ENCODE measurements around the gene RABGAP1L.
"Not testable (repeated sequence)": the region's sequence is repeated elsewhere in the genome, so short reads cannot be mapped to it uniquely, and the experiment has no call there.

RABGAP1L gene

DNA sequence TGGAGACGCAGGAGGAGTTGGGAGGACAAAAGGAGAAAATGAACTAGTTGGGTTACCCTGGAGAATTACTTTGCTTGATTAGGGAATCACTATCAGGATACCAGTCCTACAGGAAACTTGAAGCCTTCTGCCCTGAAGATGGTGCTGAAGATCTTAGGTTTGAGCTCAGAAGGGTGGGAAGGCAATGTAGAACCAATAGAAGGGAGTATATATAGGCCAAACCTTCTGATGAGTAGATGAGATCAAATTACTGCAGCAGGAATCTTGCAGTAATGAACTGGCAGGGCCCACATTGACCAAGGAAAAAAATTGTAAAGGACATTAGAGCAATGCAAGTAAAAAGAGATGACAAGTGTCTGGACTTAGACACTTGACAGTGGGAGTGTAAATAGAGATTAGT lies 724.1 kb downstream of the RABGAP1L start:
- TF ChIP-seq, protein P1, sequence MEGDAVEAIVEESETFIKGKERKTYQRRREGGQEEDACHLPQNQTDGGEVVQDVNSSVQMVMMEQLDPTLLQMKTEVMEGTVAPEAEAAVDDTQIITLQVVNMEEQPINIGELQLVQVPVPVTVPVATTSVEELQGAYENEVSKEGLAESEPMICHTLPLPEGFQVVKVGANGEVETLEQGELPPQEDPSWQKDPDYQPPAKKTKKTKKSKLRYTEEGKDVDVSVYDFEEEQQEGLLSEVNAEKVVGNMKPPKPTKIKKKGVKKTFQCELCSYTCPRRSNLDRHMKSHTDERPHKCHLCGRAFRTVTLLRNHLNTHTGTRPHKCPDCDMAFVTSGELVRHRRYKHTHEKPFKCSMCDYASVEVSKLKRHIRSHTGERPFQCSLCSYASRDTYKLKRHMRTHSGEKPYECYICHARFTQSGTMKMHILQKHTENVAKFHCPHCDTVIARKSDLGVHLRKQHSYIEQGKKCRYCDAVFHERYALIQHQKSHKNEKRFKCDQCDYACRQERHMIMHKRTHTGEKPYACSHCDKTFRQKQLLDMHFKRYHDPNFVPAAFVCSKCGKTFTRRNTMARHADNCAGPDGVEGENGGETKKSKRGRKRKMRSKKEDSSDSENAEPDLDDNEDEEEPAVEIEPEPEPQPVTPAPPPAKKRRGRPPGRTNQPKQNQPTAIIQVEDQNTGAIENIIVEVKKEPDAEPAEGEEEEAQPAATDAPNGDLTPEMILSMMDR (IDR thresholded peaks at IDR 0.05; ENCODE audit: borderline replicate concordance, control extremely low read depth, extremely low read depth, insufficient read depth, missing control alignments) = no peak
- in situ Hi-C loops (cut with MboI; ENCODE audit: low sequenced_read_pairs, unreplicated experiment) = no loop called here
- DNase-seq (ENCODE audit: low spot score) = no peak

DNA sequence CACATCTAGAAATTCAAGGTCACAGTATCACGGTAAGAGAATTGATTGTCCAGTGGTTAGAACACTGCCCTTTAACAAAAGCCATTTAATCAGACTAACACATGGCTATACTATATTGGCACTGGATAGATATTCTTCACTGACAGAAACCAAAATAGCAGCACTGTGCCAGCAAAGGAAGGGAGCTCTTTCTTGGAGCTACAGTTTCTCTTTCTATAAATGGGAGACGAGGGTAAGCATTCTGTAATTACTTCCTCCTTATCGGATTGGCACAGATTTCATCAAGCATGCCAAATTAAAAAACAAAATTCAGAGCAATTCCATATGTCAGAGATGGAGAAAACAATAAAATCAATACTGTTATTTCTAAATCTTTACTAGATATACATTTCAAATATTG lies 724.7 kb downstream of the RABGAP1L start:
- in situ Hi-C loops (cut with MboI; ENCODE audit: low sequenced_read_pairs, unreplicated experiment) = no loop called here
- TF ChIP-seq, protein P1 (IDR thresholded peaks at IDR 0.05; ENCODE audit: borderline replicate concordance, control extremely low read depth, extremely low read depth, insufficient read depth, missing control alignments) = no peak
- no peak for DNase-seq (ENCODE audit: low spot score)

DNA sequence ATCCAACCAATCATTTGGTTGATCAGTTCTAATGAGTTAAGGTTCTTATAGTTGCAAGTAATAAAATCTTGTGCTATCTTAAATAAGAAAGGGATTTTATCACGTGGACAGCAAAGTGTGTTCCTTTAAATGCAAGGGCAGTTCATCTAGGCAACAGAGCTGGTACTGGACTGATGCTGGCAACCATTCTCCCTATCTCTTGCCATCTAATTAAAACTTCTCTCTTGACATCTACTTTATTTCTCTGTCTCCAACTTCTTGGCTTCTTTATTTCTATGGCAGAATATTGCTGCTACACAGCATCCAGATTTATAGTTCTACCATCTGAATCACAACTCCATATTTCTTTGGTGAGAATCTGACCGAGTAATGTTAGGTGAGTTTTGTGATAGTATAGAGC lies 725.2 kb downstream of the RABGAP1L start:
- in situ Hi-C loops (cut with MboI; ENCODE audit: low sequenced_read_pairs, unreplicated experiment) = no loop called here
- no peak for DNase-seq (ENCODE audit: low spot score)
- TF ChIP-seq, protein P1 (IDR thresholded peaks at IDR 0.05; ENCODE audit: borderline replicate concordance, control extremely low read depth, extremely low read depth, insufficient read depth, missing control alignments) = no peak

DNA sequence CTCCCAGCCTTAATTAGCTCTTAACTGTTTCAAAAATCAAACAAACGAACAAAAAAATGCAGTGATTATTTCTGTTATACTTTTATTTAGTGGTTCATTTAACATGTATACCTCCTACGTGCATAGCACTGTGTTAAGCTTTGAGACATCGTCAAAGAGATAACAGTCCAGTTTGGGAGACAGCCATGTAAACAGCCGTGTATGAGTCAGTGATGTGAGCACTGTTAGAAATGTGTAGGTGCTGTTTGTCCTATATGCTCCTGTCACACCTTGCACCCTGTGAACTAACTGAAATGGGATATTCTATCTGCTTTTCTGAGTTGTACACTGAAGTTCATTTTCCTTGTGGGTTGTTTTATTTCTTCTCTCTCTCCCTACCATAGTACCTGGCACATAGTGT lies 730.7 kb downstream of the RABGAP1L start:
- TF ChIP-seq, protein P1 (IDR thresholded peaks at IDR 0.05; ENCODE audit: borderline replicate concordance, control extremely low read depth, extremely low read depth, insufficient read depth, missing control alignments) = no peak
- DNase-seq (ENCODE audit: low spot score) = no peak
- in situ Hi-C loops (cut with MboI; ENCODE audit: low sequenced_read_pairs, unreplicated experiment) = no loop called here

DNA sequence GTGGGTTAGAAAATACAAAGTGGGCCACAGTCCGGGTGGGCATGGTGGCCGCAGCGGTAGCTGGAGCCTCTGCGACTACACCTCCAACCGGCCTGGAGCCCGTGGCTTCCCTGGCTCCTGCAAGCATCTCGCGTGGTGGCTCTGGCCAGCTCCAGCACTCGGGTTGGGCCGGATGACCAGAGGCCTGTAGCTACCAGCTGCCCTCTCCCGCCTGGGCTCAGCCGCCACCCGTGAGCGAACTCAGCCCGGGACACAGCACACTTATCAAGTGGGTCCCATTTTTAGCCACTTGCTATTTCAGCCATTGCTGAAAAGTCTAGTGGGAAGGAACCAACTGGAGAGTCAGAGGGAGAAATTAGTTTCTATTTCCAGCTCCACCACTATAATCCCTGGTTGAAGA lies 732.7 kb downstream of the RABGAP1L start:
- in situ Hi-C loops (cut with MboI; ENCODE audit: low sequenced_read_pairs, unreplicated experiment) = no loop called here
- no peak for DNase-seq (ENCODE audit: low spot score)
- TF ChIP-seq, protein P1 (IDR thresholded peaks at IDR 0.05; ENCODE audit: borderline replicate concordance, control extremely low read depth, extremely low read depth, insufficient read depth, missing control alignments) = no peak

DNA sequence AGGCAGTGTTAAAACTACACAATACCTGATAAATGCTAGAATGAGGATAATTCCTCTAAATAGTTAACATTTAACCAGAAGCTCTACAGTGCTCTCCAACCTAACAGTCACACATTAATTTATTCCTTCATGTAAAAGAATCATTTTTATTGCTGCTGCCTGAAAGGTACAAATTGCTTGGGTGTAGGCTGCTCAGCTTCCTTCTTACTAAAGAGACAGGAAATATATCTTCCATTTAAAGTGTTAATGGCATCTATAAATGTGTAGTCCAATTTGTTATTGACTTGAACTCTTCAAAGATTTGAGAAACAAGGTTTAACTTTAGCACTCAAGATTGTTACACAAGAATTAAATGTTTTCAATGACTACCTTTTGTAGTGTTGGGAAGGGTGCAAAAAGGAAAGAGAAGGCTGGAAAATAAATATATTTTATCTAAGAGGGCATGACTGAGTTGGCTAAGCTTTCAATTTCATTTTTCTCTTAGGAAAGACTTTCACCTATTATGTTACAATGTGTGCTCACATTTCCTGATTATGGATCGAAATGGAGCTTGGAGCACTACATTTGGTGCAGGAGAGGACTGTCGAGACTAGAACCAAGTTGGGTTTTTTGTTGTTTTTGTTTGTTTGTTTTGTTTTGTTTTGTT lies 734.9 kb downstream of the RABGAP1L start:
- no peak for DNase-seq (ENCODE audit: low spot score)
- TF ChIP-seq, protein P1 (IDR thresholded peaks at IDR 0.05; ENCODE audit: borderline replicate concordance, control extremely low read depth, extremely low read depth, insufficient read depth, missing control alignments) = no peak
- in situ Hi-C loops (cut with MboI; ENCODE audit: low sequenced_read_pairs, unreplicated experiment) = no loop called here

DNA sequence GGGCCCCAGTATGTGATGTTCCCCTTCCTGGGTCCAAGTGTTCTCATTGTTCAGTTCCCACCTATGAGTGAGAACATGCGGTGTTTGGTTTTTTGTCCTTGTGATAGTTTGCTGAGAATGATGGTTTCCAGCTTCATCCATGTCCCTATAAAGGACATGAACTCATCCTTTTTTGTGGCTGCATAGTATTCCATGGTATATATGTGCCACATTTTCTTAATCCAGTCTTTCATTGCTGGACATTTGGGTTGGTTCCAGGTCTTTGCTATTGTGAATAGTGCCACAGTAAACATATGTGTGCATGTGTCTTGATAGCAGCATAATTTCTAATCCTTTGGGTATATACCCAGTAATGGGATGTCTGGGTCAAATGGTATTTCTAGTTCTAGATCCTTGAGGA lies 736.3 kb downstream of the RABGAP1L start:
- in situ Hi-C loops (cut with MboI; ENCODE audit: low sequenced_read_pairs, unreplicated experiment); DNase-seq (ENCODE audit: low spot score): not testable (repeated sequence)

Data from GM13976 (cell line).